SHP77 treated with DMSO at 0.1 percent for 48 hours (cell line): ENCODE results near the gene JMJD8.
"Not testable (repeated sequence)": the region's sequence is repeated elsewhere in the genome, so short reads cannot be mapped to it uniquely, and the experiment has no call there.

Experiments
- DNase-seq: peaks from one replicate; lab custom pipeline; 2025; lab: John Stamatoyannopoulos, UW

The JMJD8 gene

DNA sequence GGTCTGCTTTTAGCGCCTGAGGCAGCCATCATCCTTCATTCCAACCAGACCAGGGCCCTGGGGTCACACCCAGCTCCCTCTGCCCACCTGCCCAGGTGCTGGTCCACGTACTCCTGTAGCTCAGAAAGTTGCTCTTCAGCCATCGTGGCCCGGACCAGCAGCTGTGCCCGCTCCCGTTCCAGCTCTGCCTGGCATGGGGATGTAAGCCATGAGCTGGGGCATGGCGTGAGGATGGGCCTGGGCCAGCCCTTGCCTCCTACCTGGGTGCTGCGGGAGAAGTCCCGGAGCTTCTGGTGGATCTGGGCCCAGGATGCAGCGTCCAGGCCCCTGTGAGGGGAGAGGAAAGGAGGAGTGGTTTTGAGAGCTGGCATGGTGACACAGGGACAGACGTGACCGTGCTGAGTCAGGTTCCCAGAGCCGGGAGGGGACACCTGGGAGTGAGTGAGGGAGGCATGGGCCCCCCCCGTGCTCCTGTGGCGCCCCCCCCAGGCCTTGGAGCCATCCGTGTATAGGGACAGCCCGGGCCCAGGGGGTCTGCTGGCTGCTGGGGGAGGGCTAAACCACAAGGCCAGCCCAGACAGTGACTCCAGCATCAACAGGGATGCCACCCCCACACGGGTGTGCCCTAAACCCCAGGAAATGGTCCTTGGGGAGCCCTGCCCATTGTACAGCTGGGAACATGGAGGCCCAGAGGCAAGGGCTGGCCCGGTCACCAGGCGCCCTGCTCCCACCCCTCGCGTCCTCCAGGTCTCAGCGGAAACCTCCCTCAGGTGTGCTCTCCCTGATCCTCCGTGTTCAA lies 38.9 kb upstream of the JMJD8 start:
- DNase-seq = no peak

GRCh38 chr16:721765-722540 lies 37.8 kb upstream of the JMJD8 start:
- no peak for DNase-seq

DNA sequence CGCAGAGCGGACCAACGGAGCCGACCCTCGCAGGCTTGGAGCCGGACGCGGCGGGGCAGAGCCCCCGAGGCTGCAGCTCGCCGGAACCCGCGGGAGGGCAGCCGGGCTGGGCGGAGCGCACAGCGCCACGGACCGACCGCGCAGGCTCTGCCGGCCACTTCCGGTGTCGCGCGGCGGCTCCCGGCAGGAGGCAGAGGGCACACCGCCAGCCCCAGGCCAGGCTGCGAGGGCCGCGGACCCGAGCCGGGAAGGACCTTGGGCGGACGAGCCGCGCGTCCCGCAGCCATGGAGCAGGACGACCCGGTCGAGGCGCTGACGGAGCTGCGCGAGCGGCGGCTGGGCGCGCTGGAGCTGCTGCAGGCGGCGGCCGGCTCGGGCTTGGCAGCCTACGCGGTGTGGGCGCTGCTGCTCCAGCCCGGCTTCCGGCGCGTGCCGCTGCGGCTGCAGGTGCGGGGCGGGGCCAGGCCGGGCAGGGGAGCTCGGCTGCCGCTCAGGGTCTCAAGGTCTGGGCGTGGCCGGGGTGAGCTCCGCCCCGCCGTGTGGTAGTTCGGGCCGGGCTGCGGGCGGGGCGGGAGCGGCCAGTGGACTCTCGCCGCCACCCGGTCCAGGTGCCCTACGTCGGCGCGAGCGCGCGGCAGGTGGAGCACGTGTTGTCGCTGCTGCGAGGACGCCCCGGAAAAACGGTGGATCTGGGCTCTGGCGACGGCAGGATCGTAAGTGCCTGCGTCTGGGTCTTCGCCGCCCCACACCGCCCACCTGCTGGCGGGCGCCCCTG lies 37.0 kb upstream of the JMJD8 start, which contains the start of gene ANTKMT:
TSS of gene ANTKMT (plus strand) at position 157 of the 775 bp plus-strand sequence. CDS start at position 286, 129 bp downstream.
- peak; percentile 53 for DNase-seq

- peak; percentile 76 for DNase-seq
Measured at GRCh38 chr16:720447-720989, 36.4 kb upstream of the JMJD8 start.

GRCh38 chr16:719815-720446 lies 35.8 kb upstream of the JMJD8 start:
- DNase-seq = no peak

DNA sequence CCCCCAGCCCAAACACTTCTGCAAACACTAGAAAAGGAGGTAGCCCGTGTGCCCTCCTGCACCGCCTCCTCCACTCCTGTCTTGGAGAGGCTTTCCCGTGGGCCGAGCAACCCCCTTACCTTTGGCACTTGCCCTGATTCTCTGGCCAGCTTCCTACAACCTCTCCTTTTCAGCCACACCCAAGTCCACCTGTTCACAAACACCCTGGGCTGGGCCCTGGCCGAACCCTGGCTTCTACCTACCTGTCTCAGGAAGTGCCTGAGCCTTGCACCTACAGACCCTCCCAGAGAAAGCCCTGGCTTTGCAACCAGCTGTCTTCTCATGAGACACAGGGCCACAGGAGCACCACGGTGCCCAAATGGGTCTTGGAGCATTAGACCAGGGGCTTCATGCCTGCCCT lies 34.8 kb upstream of the JMJD8 start:
- no peak for DNase-seq

DNA sequence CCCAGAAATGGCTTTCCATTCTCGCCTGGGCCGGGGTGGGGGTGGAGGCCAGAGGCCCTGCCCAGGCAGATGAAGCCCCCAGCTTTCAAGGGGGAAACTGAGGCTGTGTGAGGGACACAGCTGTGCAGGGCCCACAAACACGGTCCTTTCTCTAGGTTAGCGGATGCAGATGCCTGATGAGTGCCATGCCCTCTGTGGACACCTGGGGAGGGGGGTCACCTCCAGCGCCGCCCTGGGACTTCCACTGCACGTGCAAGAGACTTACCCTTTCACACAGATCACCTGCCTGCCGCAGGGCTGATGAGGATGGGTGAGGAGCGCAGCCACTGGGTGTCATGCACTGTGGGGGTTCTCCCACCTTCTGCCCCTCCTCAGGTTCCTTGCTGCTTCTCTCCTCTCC lies 34.3 kb upstream of the JMJD8 start:
- DNase-seq = no peak

- DNase-seq = no peak
Measured at GRCh38 chr16:717450-718245, 33.5 kb upstream of the JMJD8 start.

- no peak for DNase-seq
Measured at GRCh38 chr16:716768-717325, 32.7 kb upstream of the JMJD8 start.

- DNase-seq = no peak
Measured at GRCh38 chr16:716200-716568, 32.0 kb upstream of the JMJD8 start.

GRCh38 chr16:715477-716199 lies 31.5 kb upstream of the JMJD8 start:
- no peak for DNase-seq

DNA sequence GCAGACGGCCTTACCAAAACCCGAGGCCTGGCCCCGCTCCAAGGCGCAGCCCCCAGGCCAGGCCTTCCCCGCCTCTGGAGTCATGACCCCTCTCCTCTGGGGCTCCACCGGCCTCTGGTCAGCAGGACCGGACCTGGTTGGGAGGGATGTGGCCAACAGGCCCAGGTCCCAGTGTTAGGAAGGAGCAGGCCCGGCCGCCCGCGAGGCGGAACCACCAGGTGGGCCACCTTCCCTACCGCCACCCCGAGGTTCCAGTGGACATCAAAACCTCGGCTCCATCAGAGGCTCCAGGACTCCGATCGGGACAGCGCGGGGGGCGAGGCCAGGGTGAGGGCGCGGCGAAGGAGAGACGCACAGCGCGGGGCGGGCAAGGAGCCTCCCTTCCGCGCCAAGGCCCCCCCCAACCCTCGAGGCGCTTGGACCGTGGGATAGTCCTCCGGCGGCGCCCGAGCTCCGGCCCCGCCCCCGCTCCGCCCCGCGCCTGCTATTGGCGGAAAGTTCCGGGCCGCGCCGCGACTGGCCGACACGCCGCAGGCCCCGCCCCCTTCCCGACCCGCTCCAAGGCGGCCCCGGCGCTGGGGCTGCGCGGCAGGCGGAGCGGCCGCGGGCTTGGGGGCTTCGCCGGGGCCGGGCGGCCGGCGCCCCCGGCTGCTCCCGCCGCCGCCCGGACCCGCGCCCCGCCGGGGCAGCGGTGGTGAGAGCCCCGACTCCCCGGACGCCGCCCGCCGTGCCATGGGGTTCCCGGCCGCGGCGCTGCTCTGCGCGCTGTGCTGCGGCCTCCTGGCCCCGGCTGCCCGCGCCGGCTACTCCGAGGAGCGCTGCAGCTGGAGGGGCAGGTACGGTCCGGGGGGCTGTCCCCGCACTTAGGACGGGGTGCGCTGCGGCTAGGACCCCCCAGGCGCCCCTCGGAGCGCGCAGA lies 30.7 kb upstream of the JMJD8 start, which contains the start of gene METRN:
TSS of gene METRN (plus strand) at position 561 of the 919 bp plus-strand sequence. CDS start at position 733, 172 bp downstream.
- peak; percentile 49 for DNase-seq

- DNase-seq = no peak
Measured at GRCh38 chr16:714079-714478, 29.9 kb upstream of the JMJD8 start.

GRCh38 chr16:712740-713250 lies 28.7 kb upstream of the JMJD8 start:
- not testable (repeated sequence) for DNase-seq

GRCh38 chr16:711548-712320 lies 27.6 kb upstream of the JMJD8 start:
- peak; percentile 27 for DNase-seq

DNA sequence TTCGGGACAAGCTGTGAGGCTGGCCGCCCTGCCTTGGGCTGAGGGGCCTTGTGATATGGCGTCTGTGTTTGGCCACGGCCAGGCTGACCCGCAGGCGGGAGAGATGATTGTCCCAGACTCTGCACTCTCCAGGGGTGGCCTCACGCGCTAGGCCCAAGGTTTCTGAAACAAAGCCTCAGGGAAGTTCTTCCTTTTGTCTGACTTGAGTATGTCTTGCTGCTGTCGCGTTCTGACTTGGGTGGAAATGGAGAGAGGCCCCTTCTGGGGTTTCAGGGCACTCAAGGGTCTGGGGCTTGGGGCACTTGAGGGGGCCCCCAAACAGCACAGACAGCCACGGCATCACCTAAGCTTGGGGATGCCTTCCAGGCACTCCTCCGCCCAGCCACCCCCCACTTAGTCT lies 26.9 kb upstream of the JMJD8 start:
- no peak for DNase-seq

DNA sequence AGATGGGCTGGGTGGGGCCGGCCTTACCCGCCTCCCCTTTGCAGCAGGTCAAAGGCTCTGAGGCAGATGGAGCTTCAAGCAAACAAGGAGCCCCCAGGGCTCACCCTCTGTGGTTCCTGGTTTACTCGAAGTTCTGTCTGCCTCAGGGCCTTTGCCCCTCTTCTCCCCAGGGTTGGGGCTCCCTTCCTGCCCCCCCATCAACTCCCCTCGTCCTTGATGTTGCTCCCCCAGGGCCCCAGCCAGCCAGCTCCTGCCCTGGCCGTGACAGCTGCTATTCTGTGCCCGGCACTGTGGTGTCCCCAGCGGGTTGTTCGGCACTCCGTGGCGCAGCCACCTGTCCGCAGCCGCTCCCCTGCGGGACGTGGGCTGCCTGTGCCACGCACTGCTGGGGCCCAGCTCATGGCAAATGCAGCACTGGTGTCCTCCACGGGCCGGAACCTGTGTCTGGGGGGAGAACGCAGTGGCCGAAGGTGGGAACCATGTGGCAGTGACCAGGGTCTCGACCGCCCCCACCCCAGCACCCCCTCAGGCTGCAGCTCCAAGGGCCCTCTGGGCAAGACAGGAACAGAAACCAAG lies 26.5 kb upstream of the JMJD8 start:
- no peak for DNase-seq
